Measurements from ENCODE around the gene KRTAP5-5.
"Not testable (repeated sequence)": the region's sequence is repeated elsewhere in the genome, so short reads cannot be mapped to it uniquely, and the experiment has no call there.

The KRTAP5-5 gene

DNA sequence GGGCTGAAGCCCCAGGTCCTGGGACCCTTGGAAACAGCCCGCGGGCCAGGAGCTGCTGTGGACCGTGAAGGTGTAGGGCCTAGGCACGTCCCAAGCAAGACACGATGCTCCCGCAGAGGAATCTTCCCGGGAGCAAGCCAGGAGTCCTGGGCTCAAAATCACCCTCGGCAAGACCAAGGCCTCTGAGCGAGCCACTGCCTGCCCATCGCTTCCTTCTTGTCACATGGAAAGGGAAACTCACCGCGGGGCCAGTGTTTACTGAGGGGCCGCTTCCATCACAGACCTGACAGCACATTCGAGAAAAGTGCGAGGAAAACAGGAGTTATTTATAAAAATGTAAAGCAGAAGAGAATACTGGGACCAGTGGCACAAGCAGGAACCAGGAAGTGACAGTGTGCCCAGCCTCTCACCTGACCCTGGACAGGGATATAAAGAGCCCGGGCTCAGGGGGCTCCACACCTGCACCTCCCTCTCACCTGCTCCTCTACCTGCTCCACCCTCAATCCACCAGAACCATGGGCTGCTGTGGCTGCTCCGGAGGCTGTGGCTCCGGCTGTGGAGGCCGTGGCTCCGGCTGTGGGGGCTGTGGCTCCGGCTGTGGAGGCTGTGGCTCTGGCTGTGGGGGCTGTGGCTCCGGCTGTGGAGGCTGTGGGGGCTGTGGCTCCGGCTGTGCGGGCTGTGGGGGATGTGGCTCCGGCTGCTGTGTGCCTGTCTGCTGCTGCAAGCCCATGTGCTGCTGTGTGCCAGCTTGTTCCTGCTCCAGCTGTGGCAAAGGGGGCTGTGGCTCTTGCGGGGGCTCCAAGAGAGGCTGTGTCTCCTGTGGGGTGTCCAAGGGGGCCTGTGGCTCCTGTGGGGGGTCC lies at the start of gene KRTAP5-5:
Gene KRTAP5-5, plus strand, starts transcription at position 450 of the 860 bp plus-strand sequence. Its CDS starts 66 bp downstream, at position 516.
- no peak within 1 kb of the TSS for H3K27ac Mint-ChIP-seq
- peaks cover 18% of the 10 kb centered on the region for H3K27me3 Mint-ChIP-seq
- H3K4me3 Mint-ChIP-seq, result no peak within 1 kb of the TSS

DNA sequence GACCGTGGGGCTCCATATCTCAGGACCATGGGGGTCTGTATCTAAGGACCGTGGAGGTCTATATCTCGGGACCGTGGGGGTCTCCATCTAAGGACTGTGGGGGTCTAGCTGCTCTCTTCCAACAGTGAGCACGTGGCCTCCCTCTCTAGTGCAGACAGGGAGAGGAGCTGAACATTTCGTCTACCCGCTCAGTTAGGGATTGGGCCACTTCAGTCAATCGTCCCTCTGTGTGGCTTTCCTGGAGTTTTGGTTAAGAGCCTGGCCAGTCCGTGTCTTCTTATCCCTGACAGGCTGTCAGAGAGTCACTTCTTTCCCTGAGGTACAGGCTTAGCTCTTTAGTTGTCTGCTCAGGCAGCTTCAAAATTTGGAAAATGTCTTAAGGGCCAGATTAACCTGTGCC lies 47.6 kb upstream of the KRTAP5-5 start:
- H3K27ac Mint-ChIP-seq, result no peak overlapping the region
- H3K27me3 Mint-ChIP-seq, result peaks cover 2% of the 10 kb centered on the region
- H3K9me3 Mint-ChIP-seq (ENCODE audit: low read depth), result peaks cover 8% of the 10 kb centered on the region
- H3K4me1 Mint-ChIP-seq (ENCODE audit: low read depth), result peaks cover 12% of the 10 kb centered on the region
- no peak overlapping the region for H3K4me3 Mint-ChIP-seq
- peaks cover 3% of the 10 kb centered on the region for H3K36me3 Mint-ChIP-seq

More for the DNA sequence above, at the start of gene KRTAP5-5:
- Mint-ChIP-seq H3K9me3 (ENCODE audit: low read depth) (no peaks in the 10 kb centered on the region), H3K4me1 (ENCODE audit: low read depth) (peaks cover 8% of the 10 kb centered on the region), H3K36me3 (no peaks in the 10 kb centered on the region)

- H3K4me1 Mint-ChIP-seq (ENCODE audit: low read depth), result peaks cover 12% of the 10 kb centered on the region
- H3K4me3 Mint-ChIP-seq; H3K36me3 Mint-ChIP-seq; H3K27me3 Mint-ChIP-seq; H3K9me3 Mint-ChIP-seq (ENCODE audit: low read depth); H3K27ac Mint-ChIP-seq: not testable (repeated sequence)
Measured at GRCh38 chr11:1582909-1583308, 46.7 kb upstream of the KRTAP5-5 start.

DNA sequence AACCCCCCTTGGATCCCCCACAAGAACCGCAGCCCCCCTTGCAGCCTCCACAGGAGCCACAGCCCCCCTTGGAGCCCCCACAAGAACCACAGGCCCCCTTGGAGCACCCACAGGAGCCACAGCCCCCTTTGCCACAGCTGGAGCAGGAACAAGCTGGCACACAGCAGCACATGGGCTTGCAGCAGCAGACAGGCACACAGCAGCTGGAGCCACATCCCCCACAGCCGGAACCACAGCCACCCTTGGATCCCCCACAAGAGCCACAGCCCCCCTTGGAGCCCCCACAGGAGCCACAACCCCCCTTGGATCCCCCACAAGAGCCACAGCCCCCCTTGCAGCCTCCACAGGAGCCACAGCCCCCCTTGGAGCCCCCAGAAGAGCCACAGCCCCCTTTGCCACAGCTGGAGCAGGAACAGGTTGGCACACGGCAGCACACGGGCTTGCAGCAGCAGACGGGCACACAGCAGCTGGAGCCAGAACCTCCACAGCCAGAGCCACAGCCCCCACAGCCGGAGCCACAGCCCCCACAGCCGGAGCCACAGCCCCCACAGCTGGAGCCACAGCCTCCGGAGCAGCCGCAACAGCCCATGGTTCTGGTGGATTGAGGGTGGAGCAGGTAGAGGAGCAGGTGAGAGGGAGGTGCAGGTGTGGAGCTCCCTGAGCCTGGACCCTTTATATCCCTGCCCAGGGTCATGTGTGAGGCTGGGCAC lies 44.8 kb upstream of the KRTAP5-5 start, which contains the start of gene KRTAP5-1:
Gene KRTAP5-1, minus strand, starts transcription at position 623 of the 710 bp plus-strand sequence. Its CDS starts 34 bp downstream, at position 589.
- not testable (repeated sequence) for H3K27ac Mint-ChIP-seq; H3K9me3 Mint-ChIP-seq (ENCODE audit: low read depth); H3K4me3 Mint-ChIP-seq; H3K27me3 Mint-ChIP-seq; H3K36me3 Mint-ChIP-seq
- peaks cover 21% of the 10 kb centered on the region for H3K4me1 Mint-ChIP-seq (ENCODE audit: low read depth)

- H3K4me3 Mint-ChIP-seq, result no peak overlapping the region
- H3K27ac Mint-ChIP-seq, result no peak overlapping the region
- H3K27me3 Mint-ChIP-seq, result peaks cover 6% of the 10 kb centered on the region
- peaks cover 24% of the 10 kb centered on the region for H3K4me1 Mint-ChIP-seq (ENCODE audit: low read depth)
- no peaks in the 10 kb centered on the region for H3K9me3 Mint-ChIP-seq (ENCODE audit: low read depth)
- no peaks in the 10 kb centered on the region for H3K36me3 Mint-ChIP-seq
Measured at GRCh38 chr11:1586699-1587098, 42.9 kb upstream of the KRTAP5-5 start.

GRCh38 chr11:1589191-1589963 lies 40.2 kb upstream of the KRTAP5-5 start:
- Mint-ChIP-seq H3K4me1 (ENCODE audit: low read depth) (peaks cover 18% of the 10 kb centered on the region), H3K27ac (peak overlapping the region; percentile 61), H3K27me3 (peaks cover 16% of the 10 kb centered on the region), H3K4me3 (peak overlapping the region; percentile 0)
- not testable (repeated sequence) for H3K36me3 Mint-ChIP-seq; H3K9me3 Mint-ChIP-seq (ENCODE audit: low read depth)

DNA sequence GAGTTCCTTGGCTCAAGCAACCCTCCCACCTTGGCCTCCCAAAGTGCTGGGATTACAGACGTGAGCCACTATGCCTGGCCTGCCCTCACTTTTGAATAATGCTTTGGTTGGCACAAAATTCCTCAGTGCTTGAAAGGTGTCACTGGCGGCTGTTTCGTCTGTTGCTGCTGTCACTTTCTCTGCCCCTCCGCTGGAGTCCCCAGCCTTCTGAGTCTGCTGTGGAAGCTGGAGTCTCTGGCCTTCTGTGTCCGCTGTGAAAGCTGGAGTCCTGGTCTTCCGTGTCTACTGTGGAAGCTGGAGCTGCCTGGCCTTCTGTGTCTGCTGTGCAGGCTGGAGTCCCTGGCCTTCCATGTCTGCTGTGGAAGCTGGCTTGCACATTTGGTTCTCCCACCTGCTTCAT lies 39.6 kb upstream of the KRTAP5-5 start:
- Mint-ChIP-seq H3K27me3 (peaks cover 16% of the 10 kb centered on the region), H3K27ac (no peak overlapping the region)

GRCh38 chr11:1592628-1593027 lies 36.9 kb upstream of the KRTAP5-5 start:
- no peak overlapping the region for H3K4me3 Mint-ChIP-seq
- no peaks in the 10 kb centered on the region for H3K9me3 Mint-ChIP-seq (ENCODE audit: low read depth)
- no peak overlapping the region for H3K27ac Mint-ChIP-seq
- H3K36me3 Mint-ChIP-seq, result no peaks in the 10 kb centered on the region
- peaks cover 14% of the 10 kb centered on the region for H3K4me1 Mint-ChIP-seq (ENCODE audit: low read depth)
- H3K27me3 Mint-ChIP-seq, result peaks cover 29% of the 10 kb centered on the region

More for the DNA sequence above, 39.6 kb upstream of the KRTAP5-5 start:
- no peaks in the 10 kb centered on the region for H3K9me3 Mint-ChIP-seq (ENCODE audit: low read depth)
- H3K4me1 Mint-ChIP-seq (ENCODE audit: low read depth), result peaks cover 16% of the 10 kb centered on the region
- peak overlapping the region; percentile 10 for H3K4me3 Mint-ChIP-seq
- H3K36me3 Mint-ChIP-seq, result no peaks in the 10 kb centered on the region

DNA sequence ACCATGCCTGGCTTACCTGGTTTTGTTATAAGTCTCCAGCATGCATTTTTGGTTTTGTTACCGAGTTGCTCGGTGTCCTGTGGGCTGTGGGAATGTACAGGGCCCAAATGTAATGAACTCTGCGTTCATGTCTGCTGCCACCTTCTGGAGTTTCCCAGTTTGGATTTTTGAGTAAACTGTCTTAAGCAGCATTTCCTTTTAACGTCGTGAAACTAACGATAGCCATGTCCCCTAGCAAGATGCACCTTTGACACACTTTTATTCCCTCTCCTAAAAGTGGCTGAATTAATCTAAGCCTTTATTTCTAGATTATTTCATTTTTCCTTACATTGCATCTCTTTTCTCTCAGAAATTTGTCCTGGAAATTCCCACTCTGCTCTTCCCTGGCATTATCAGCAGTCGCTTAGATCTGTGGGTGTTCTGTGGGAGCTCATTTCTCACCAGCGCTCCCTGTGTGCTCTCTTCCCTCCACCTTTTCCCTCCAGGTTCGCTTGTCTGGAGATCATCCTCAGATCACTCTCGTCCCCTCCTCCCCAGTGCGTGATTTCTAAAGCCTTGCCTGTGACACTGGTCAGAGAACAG lies 33.5 kb upstream of the KRTAP5-5 start:
- not testable (repeated sequence) for H3K27ac Mint-ChIP-seq; H3K9me3 Mint-ChIP-seq (ENCODE audit: low read depth); H3K36me3 Mint-ChIP-seq; H3K4me3 Mint-ChIP-seq; H3K4me1 Mint-ChIP-seq (ENCODE audit: low read depth)
- peaks cover 36% of the 10 kb centered on the region for H3K27me3 Mint-ChIP-seq

DNA sequence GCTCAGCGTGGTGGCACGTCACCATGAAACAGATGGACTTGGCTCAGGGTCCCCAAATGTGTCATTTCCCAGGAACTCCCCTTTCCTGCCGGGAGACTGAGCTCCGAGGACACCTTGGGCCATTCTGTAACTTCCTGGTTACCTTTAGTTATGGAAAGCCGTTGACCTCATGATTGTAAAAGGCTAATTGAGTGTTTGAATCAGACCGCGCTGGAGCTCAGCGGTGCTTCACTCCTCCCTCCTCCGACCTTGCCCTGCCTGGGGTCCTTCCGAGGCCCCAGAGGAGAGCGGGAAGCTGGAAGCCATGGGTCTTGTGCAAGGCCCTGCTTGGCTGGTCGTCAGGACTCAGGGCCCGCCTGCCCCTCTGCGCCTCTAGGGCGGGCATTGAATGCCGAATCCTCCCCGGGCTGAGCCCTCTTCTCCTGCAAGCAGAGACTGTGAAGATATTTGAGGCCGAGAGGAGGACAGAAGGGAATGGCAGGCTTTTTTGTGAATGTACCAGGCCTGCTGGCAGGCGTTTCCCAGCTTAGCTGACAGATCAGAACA lies 32.9 kb upstream of the KRTAP5-5 start:
- H3K4me3 Mint-ChIP-seq, H3K36me3 Mint-ChIP-seq: not testable (repeated sequence)
- H3K27me3 Mint-ChIP-seq, result peaks cover 36% of the 10 kb centered on the region

GRCh38 chr11:1597331-1597993 lies 32.1 kb upstream of the KRTAP5-5 start:
- Mint-ChIP-seq H3K27ac (no peak overlapping the region), H3K9me3 (ENCODE audit: low read depth) (no peaks in the 10 kb centered on the region), H3K36me3 (no peaks in the 10 kb centered on the region), H3K27me3 (peaks cover 40% of the 10 kb centered on the region), H3K4me3 (no peak overlapping the region), H3K4me1 (ENCODE audit: low read depth) (peaks cover 3% of the 10 kb centered on the region)

More for the DNA sequence above, 32.9 kb upstream of the KRTAP5-5 start:
- not testable (repeated sequence) for H3K4me1 Mint-ChIP-seq (ENCODE audit: low read depth); H3K9me3 Mint-ChIP-seq (ENCODE audit: low read depth); H3K27ac Mint-ChIP-seq

- no peak within 1 kb of the TSS for H3K27ac Mint-ChIP-seq
- H3K4me1 Mint-ChIP-seq (ENCODE audit: low read depth), result peaks cover 3% of the 10 kb centered on the region
- no peaks in the 10 kb centered on the region for H3K36me3 Mint-ChIP-seq
- H3K9me3 Mint-ChIP-seq (ENCODE audit: low read depth), result no peaks in the 10 kb centered on the region
- peaks cover 38% of the 10 kb centered on the region for H3K27me3 Mint-ChIP-seq
- no peak within 1 kb of the TSS for H3K4me3 Mint-ChIP-seq
Measured at GRCh38 chr11:1597994-1598380, 31.6 kb upstream of the KRTAP5-5 start, which contains the start of gene KRTAP5-2. TSS of gene KRTAP5-2 (minus strand) at chr11:1598294. CDS start at chr11:1598250, 44 bp downstream.

GRCh38 chr11:1598406-1598805 lies 31.2 kb upstream of the KRTAP5-5 start:
- not testable (repeated sequence) for H3K9me3 Mint-ChIP-seq (ENCODE audit: low read depth); H3K27ac Mint-ChIP-seq; H3K4me1 Mint-ChIP-seq (ENCODE audit: low read depth); H3K4me3 Mint-ChIP-seq; H3K36me3 Mint-ChIP-seq
- H3K27me3 Mint-ChIP-seq, result peaks cover 39% of the 10 kb centered on the region

- H3K27me3 Mint-ChIP-seq, result peaks cover 41% of the 10 kb centered on the region
- no peaks in the 10 kb centered on the region for H3K36me3 Mint-ChIP-seq
- peaks cover 3% of the 10 kb centered on the region for H3K4me1 Mint-ChIP-seq (ENCODE audit: low read depth)
- H3K9me3 Mint-ChIP-seq (ENCODE audit: low read depth), result no peaks in the 10 kb centered on the region
- H3K27ac Mint-ChIP-seq, result no peak overlapping the region
- H3K4me3 Mint-ChIP-seq, result no peak overlapping the region
Measured at GRCh38 chr11:1598816-1599215, 30.8 kb upstream of the KRTAP5-5 start.
